Vagina (tissue), 2 donors: Measurements from ENCODE around the gene STRIT1. TPM values are rescaled to one million over a fixed set of nuclear protein-coding genes. Genes with fewer than 3 reads are reported as not detected.

Source experiments
- DNase-seq, 2 donors: peaks; one replicate each; pipeline ENCODE4 v3.0.0-alpha.2; 2017; ENCODE audit errors: extremely low spot score in 2 of 2
- H3K27ac ChIP-seq: fragments of 200-600 bp; sonication (generic); one replicate; pipeline ENCODE4 v1.5.1; 2019
- H3K27me3 ChIP-seq: fragments of 200-600 bp; sonication (generic); one replicate; pipeline ENCODE4 v1.5.1; 2019
- H3K36me3 ChIP-seq, 2 donors: fragments of 200-600 bp; sonication (generic); one replicate each; pipeline ENCODE4 v1.5.1; 2017 to 2019
- H3K4me1 ChIP-seq: fragments of 200-600 bp; sonication (generic); one replicate; pipeline ENCODE4 v1.5.1; 2019
- H3K4me3 ChIP-seq, 2 donors: fragments of 200-600 bp; sonication (generic); 1 replicate in 1 of 2; 2 replicates in 1 of 2; pipeline ENCODE4 v1.5.1; 2016 to 2019
- H3K9me3 ChIP-seq: fragments of 200-600 bp; sonication (generic); one replicate; pipeline ENCODE4 v1.5.1; 2019
- CTCF ChIP-seq, 3 experiments: fragments of 450-650 bp in 2 of 3; fragments of 200-600 bp in 1 of 3; sonication (generic) in 1 of 3; IDR thresholded peaks; one replicate each; pipeline ENCODE4 v1.5.1; 2017 to 2019; ENCODE audit warnings: antibody characterized with exemption in 3 of 3, mild to moderate bottlenecking in 2 of 3, moderate library complexity in 2 of 3
- POLR2A ChIP-seq, 2 donors: fragments of 450-650 bp; IDR thresholded peaks; one replicate each; pipeline ENCODE4 v1.6.1; 2017; ENCODE audit warnings: antibody characterized with exemption in 2 of 2, mild to moderate bottlenecking in 2 of 2, moderate library complexity in 2 of 2
- POLR2AphosphoS5 ChIP-seq, 2 donors: sonication (generic); formaldehyde crosslinking; IDR thresholded peaks; one replicate each; pipeline ENCODE4 v1.9.0; 2017; ENCODE audit warnings: antibody characterized with exemption in 2 of 2, mild to moderate bottlenecking in 2 of 2, low read depth in 1 of 2; ENCODE audit not compliant: insufficient read depth in 1 of 2
- intact Hi-C: fragments of 100-400 bp; cut with DNase I; formaldehyde crosslinking; loops from one replicate; pipeline ENCODE4 v1.15.1; 2023
- total RNA-seq: library from RNA; depleted of rRNA; stranded (reverse); fragments of >200 nt; gene quantifications from one replicate; pipeline ENCODE4 v1.2.3, GENCODE V29; 2016

The STRIT1 gene
- total RNA-seq, 1 donor from 2014 or later: not detected

GRCh38 chr3:155334215-155334913 is 40.9 kb upstream of the STRIT1 start:
- no peak for TF ChIP-seq POLR2A (IDR thresholded peaks at IDR 0.05)
- no peak for TF ChIP-seq CTCF (IDR thresholded peaks at IDR 0.05)
- no peak for TF ChIP-seq POLR2AphosphoS5 (IDR thresholded peaks at IDR 0.05; ENCODE audit: insufficient read depth in 1 of 2, low read depth in 1 of 2)
- Histone ChIP-seq H3K27me3 (no peaks in the 10 kb centered on the region), H3K27ac (no peak overlapping the region), H3K4me3 (no peak overlapping the region), H3K9me3 (no peaks in the 10 kb centered on the region), H3K4me1 (no peaks in the 10 kb centered on the region), H3K36me3 (no peaks in the 10 kb centered on the region)
- intact Hi-C loops: no loop called here
- no peak for DNase-seq

GRCh38 chr3:155332716-155333115 is 39.2 kb upstream of the STRIT1 start:
- no peak overlapping the region for H3K4me3 ChIP-seq
- H3K9me3 ChIP-seq: no peaks in the 10 kb centered on the region
- H3K36me3 ChIP-seq: no peaks in the 10 kb centered on the region

GRCh38 chr3:155331078-155331477 is 37.6 kb upstream of the STRIT1 start:
- Histone ChIP-seq H3K4me3 (no peak overlapping the region), H3K9me3 (no peaks in the 10 kb centered on the region), H3K27ac (no peak overlapping the region), H3K4me1 (no peaks in the 10 kb centered on the region), H3K27me3 (no peaks in the 10 kb centered on the region), H3K36me3 (no peaks in the 10 kb centered on the region)
- TF ChIP-seq POLR2A (IDR thresholded peaks at IDR 0.05) (no peak), POLR2AphosphoS5 (IDR thresholded peaks at IDR 0.05; ENCODE audit: insufficient read depth in 1 of 2, low read depth in 1 of 2) (no peak), CTCF (IDR thresholded peaks at IDR 0.05) (no peak)
- intact Hi-C loops: no loop called here
- DNase-seq: no peak

More at GRCh38 chr3:155332716-155333115, 39.2 kb upstream of the STRIT1 start:
- Histone ChIP-seq H3K27ac (no peak overlapping the region), H3K4me1 (no peaks in the 10 kb centered on the region), H3K27me3 (no peaks in the 10 kb centered on the region)
- no peak for TF ChIP-seq POLR2AphosphoS5 (IDR thresholded peaks at IDR 0.05; ENCODE audit: insufficient read depth in 1 of 2, low read depth in 1 of 2)
- no peak for TF ChIP-seq POLR2A (IDR thresholded peaks at IDR 0.05)
- no peak for TF ChIP-seq CTCF (IDR thresholded peaks at IDR 0.05)
- DNase-seq: no peak
- intact Hi-C loops: no loop called here

- Histone ChIP-seq H3K27me3 (no peaks in the 10 kb centered on the region), H3K36me3 (no peaks in the 10 kb centered on the region), H3K4me1 (no peaks in the 10 kb centered on the region), H3K9me3 (no peaks in the 10 kb centered on the region), H3K27ac (no peak overlapping the region), H3K4me3 (no peak overlapping the region)
- TF ChIP-seq CTCF (IDR thresholded peaks at IDR 0.05) (no peak), POLR2A (IDR thresholded peaks at IDR 0.05) (no peak), POLR2AphosphoS5 (IDR thresholded peaks at IDR 0.05; ENCODE audit: insufficient read depth in 1 of 2, low read depth in 1 of 2) (no peak)
- intact Hi-C loops: no loop called here
- DNase-seq: no peak
These were observed 36.9 kb upstream of the STRIT1 start for GRCh38 chr3:155330370-155330769.

- Histone ChIP-seq H3K4me3 (no peak overlapping the region), H3K4me1 (no peaks in the 10 kb centered on the region), H3K9me3 (no peaks in the 10 kb centered on the region), H3K36me3 (no peaks in the 10 kb centered on the region), H3K27me3 (no peaks in the 10 kb centered on the region), H3K27ac (no peak overlapping the region)
- no peak for TF ChIP-seq POLR2AphosphoS5 (IDR thresholded peaks at IDR 0.05; ENCODE audit: insufficient read depth in 1 of 2, low read depth in 1 of 2)
- no peak for TF ChIP-seq CTCF (IDR thresholded peaks at IDR 0.05)
- no peak for TF ChIP-seq POLR2A (IDR thresholded peaks at IDR 0.05)
- no peak for DNase-seq
- intact Hi-C loops: loop anchor here (10.0 kb wide), 1 partner anchor 995 kb away; no protein-coding TSS in a partner anchor
These were observed 36.1 kb upstream of the STRIT1 start for GRCh38 chr3:155329513-155330048.
